BJ (cell line): ENCODE data around the gene SGIP1. TPM values are rescaled to one million over a fixed set of nuclear protein-coding genes. Genes with fewer than 3 reads are reported as not detected.
A peak's percentile ranks its signal among the peaks of the same experiment; 100 is the strongest.

Experiments used
- CTCF ChIA-PET: fragments of 350-600 bp; formaldehyde crosslinking; extraction: SDS; loops from one replicate; lab custom pipeline; 2021; ENCODE audit warnings: antibody characterized with exemption, inconsistent platforms; lab: Yijun Ruan, JAX
- POLR2A ChIA-PET: fragments of 300-600 bp; sonication (Branson Sonifier 250); formaldehyde crosslinking; extraction: SDS; loops from one replicate; lab custom pipeline; 2021; ENCODE audit warnings: antibody characterized with exemption; lab: Charles Lee
- DNase-seq: peaks from one replicate; pipeline ENCODE4 v3.0.0-alpha.2; 2011; ENCODE audit warnings: low read depth
- H3K27me3 ChIP-seq: 2 replicates; pipeline ENCODE4 v1.6.0; 2011; ENCODE audit warnings: low read length; ENCODE audit not compliant: control insufficient read depth, insufficient read depth
- H3K36me3 ChIP-seq: 2 replicates; pipeline ENCODE4 v1.5.1; 2011; ENCODE audit warnings: low read length; ENCODE audit not compliant: control insufficient read depth, insufficient read depth
- H3K4me3 ChIP-seq: 2 replicates; pipeline ENCODE4 v1.5.1; 2011; ENCODE audit warnings: low read depth, mild to moderate bottlenecking, control low read depth, low read length
- polyA minus RNA-seq: library from RNA; depleted of rRNA, polyadenylated mRNA; stranded (reverse); fragments of >200 nt; gene quantifications from 2 replicates; pipeline ENCODE4 v1.2.3, GENCODE V29; 2011; rRNA and poly(A)+ RNA removed
- polyA plus RNA-seq: library from polyadenylated mRNA; depleted of rRNA; stranded (reverse); fragments of >200 nt; gene quantifications from 2 replicates; pipeline ENCODE4 v1.2.3, GENCODE V29; 2011; rRNA removed
- TF ChIP-seq, protein P1 (sequence below): IDR thresholded peaks from 2 replicates; pipeline ENCODE4 v1.5.1; 2011; ENCODE audit warnings: low read depth, mild to moderate bottlenecking, control low read depth, inconsistent platforms, low read length, moderate library complexity; ENCODE audit not compliant: insufficient read depth

SGIP1 gene, protein sequence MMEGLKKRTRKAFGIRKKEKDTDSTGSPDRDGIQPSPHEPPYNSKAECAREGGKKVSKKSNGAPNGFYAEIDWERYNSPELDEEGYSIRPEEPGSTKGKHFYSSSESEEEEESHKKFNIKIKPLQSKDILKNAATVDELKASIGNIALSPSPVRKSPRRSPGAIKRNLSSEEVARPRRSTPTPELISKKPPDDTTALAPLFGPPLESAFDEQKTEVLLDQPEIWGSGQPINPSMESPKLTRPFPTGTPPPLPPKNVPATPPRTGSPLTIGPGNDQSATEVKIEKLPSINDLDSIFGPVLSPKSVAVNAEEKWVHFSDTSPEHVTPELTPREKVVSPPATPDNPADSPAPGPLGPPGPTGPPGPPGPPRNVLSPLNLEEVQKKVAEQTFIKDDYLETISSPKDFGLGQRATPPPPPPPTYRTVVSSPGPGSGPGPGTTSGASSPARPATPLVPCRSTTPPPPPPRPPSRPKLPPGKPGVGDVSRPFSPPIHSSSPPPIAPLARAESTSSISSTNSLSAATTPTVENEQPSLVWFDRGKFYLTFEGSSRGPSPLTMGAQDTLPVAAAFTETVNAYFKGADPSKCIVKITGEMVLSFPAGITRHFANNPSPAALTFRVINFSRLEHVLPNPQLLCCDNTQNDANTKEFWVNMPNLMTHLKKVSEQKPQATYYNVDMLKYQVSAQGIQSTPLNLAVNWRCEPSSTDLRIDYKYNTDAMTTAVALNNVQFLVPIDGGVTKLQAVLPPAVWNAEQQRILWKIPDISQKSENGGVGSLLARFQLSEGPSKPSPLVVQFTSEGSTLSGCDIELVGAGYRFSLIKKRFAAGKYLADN
- polyA plus RNA-seq (49.4 and 62.3 TPM in 2 replicates), polyA minus RNA-seq (73.5 and 76.4 TPM in 2 replicates)

DNA sequence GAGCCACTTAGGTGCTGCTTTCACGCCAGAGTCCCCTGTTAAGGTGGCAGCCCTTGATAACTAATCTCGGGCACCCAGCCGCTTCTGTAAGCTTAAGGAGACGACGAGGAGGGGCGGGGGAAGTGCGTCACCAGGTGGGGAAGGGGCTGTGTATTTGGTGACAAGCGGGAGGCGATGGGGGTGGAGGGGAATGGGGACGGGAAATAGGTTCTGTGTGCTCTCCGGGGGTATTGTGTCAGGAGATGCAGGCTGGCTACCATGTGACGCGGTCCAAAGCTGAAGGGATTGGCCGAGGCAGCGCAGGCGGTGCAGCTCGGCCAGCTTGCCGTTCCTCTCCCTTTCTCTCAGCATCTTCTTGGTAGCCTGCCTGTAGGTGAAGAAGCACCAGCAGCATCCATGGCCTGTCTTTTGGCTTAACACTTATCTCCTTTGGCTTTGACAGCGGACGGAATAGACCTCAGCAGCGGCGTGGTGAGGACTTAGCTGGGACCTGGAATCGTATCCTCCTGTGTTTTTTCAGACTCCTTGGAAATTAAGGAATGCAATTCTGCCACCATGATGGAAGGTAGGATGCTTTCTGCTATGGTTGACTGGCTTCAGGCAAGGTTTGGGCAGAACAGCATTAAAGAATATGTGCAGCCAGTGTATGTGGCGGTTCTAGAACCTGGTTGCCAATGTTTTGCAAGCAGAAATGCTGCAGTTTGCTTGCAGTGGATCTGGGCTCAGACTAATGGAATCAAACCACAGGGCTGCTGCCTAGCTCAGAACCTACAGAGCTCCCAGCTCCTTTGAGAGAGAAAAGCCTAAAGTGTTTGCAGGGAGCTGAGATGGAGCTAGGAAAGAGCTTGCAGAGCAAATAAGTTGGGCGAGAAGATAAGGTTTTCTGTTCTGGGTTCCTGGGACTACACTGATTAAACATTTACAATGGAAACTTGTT is at the start of gene SGIP1:
SGIP1 (plus strand) TSS at position 350 of the 937 bp plus-strand sequence; CDS start at position 556, 206 bp downstream.
- peak within 1 kb of the TSS; percentile 55 for H3K4me3 ChIP-seq
- TF ChIP-seq, protein P1, sequence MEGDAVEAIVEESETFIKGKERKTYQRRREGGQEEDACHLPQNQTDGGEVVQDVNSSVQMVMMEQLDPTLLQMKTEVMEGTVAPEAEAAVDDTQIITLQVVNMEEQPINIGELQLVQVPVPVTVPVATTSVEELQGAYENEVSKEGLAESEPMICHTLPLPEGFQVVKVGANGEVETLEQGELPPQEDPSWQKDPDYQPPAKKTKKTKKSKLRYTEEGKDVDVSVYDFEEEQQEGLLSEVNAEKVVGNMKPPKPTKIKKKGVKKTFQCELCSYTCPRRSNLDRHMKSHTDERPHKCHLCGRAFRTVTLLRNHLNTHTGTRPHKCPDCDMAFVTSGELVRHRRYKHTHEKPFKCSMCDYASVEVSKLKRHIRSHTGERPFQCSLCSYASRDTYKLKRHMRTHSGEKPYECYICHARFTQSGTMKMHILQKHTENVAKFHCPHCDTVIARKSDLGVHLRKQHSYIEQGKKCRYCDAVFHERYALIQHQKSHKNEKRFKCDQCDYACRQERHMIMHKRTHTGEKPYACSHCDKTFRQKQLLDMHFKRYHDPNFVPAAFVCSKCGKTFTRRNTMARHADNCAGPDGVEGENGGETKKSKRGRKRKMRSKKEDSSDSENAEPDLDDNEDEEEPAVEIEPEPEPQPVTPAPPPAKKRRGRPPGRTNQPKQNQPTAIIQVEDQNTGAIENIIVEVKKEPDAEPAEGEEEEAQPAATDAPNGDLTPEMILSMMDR, result no peak
- ChIA-PET CTCF (interaction anchor here (0.6 to 3.0 kb wide), 4 partner anchors 24 to 192 kb away, joined by 3 to 14 read pairs (median 4); no protein-coding TSS in a partner anchor), POLR2A (interaction anchor here (0.6 to 0.7 kb wide), 2 partner anchors 23 to 525 kb away, joined by 4 to 15 read pairs; no protein-coding TSS in a partner anchor)
- peak; percentile 38 for DNase-seq
- H3K36me3 ChIP-seq, result no peaks in the 10 kb centered on the region
- no peaks in the 10 kb centered on the region for H3K27me3 ChIP-seq

DNA sequence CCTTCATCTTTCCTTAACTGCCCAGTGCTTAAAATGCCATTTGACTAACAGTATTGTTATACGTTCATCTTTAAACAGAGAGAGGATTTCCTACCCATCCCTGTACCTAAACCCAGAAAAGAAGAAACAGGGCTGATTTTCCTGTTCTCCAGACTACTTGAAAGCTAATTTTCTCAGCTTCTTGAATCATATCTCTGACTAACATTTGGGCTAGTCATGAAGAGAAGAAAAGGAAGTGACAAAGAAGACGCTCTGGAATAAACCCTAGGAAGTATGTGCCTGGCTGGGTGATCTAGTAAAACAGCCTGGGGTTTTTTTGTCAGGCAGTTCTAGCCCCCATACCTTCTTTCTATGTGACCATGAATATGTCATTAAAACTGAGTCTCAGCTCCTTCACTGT is 44.8 kb upstream of the SGIP1 start:
- ChIA-PET POLR2A (no interaction called here), CTCF (no interaction called here)
- no peak for DNase-seq
- no peaks in the 10 kb centered on the region for H3K27me3 ChIP-seq
- TF ChIP-seq, protein P1, result no peak
- no peaks in the 10 kb centered on the region for H3K36me3 ChIP-seq
- H3K4me3 ChIP-seq, result no peak overlapping the region

DNA sequence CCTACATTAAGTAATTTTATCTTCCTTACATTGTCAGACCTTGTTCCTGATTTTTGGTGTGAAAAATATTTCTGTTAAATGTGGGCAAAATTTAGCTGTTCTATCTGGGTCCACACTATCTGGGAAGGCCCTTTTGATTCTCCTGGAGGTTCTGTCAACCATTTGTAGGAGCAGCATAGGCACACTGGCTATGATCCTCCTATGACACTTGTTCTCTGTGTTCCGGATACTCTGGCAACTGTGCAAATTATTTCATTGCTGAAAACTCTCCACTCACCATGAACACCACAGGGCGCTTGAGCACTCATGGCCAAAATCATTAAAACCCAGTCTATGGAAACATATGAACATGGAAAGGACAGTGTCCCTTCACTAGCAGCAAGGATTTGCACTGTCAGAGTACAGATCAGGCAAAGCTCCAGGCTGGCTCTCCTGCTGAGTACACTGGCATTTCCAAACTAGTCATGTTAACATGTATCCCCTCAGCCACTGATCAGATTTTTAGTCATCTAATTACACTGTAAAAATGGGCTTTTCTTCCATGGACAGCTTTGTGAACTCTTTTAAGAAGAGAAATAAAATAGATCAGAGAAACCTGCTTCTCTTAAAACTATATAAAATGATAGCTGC is 43.9 kb upstream of the SGIP1 start:
- H3K27me3 ChIP-seq, result no peaks in the 10 kb centered on the region
- H3K36me3 ChIP-seq, result no peaks in the 10 kb centered on the region
- ChIA-PET CTCF (interaction anchor here (0.7 to 1.5 kb wide), 8 partner anchors 10 to 227 kb away, joined by 3 to 6 read pairs (median 4); no protein-coding TSS in a partner anchor), POLR2A (no interaction called here)
- no peak for DNase-seq
- H3K4me3 ChIP-seq, result no peak overlapping the region
- TF ChIP-seq, protein P1, result no peak

- H3K36me3 ChIP-seq, result no peaks in the 10 kb centered on the region
- no peak overlapping the region for H3K4me3 ChIP-seq
- DNase-seq, result no peak
- CTCF ChIA-PET, result interaction anchor here (0.7 to 1.5 kb wide), 9 partner anchors 11 to 228 kb away, joined by 3 to 6 read pairs (median 4); no protein-coding TSS in a partner anchor
- TF ChIP-seq, protein P1, result no peak
- H3K27me3 ChIP-seq, result no peaks in the 10 kb centered on the region
- POLR2A ChIA-PET, result no interaction called here
Observed at GRCh38 chr1:66490816-66491215, 43.1 kb upstream of the SGIP1 start.
